Activated CD8-positive, alpha-beta T cell treated with anti-CD3 and anti-CD28 coated beads, Interleukin-2, amount 10 ng/mL, durations not matched to agents 7 days and 5 days (primary cell): Measurements from ENCODE around the gene PEAK1. TPM values are rescaled to one million over a fixed set of nuclear protein-coding genes. Genes with fewer than 3 reads are reported as not detected.

Experiments
- ATAC-seq: fragments of 150-1000 bp; cut with Tn5 transposase; one replicate; pipeline ENCODE4 v1.10.0; 2021; ENCODE audit warnings: moderate library complexity
- CTCF ChIA-PET: fragments of 350-600 bp; sonication (Branson Sonifier 250); formaldehyde crosslinking; loops from one replicate; lab custom pipeline; 2021; ENCODE audit warnings: antibody characterized with exemption; lab: Charles Lee
- POLR2A ChIA-PET: fragments of 350-600 bp; sonication (Branson Sonifier 250); formaldehyde crosslinking; loops from one replicate; lab custom pipeline; 2021; ENCODE audit warnings: antibody characterized with exemption; lab: Charles Lee
- DNase-seq: peaks from one replicate; pipeline ENCODE4 v3.0.0-alpha.2; 2020
- H3K27ac Mint-ChIP-seq: one replicate; pipeline ENCODE4 v1.8.0; 2021; ENCODE audit warnings: mild to moderate bottlenecking, mixed read lengths
- H3K27me3 Mint-ChIP-seq: one replicate; pipeline ENCODE4 v1.8.0; 2021; ENCODE audit warnings: low read depth, mixed read lengths
- H3K36me3 Mint-ChIP-seq: one replicate; pipeline ENCODE4 v1.8.0; 2021; ENCODE audit warnings: low read depth, mixed read lengths
- H3K4me1 Mint-ChIP-seq: one replicate; pipeline ENCODE4 v1.8.0; 2021; ENCODE audit warnings: low read depth, mixed read lengths
- H3K4me3 Mint-ChIP-seq: one replicate; pipeline ENCODE4 v1.8.0; 2021; ENCODE audit warnings: mild to moderate bottlenecking, mixed read lengths
- H3K9me3 Mint-ChIP-seq: one replicate; pipeline ENCODE4 v1.8.0; 2022; ENCODE audit warnings: mixed read lengths; ENCODE audit not compliant: insufficient read depth
- total RNA-seq, 2 experiments: library from RNA; stranded (reverse); gene quantifications; one replicate each; pipeline ENCODE4 v1.2.3, GENCODE V29; 2021

PEAK1 gene
- total RNA-seq, 2 experiments from 2014 or later, result 30.4 to 30.7 TPM

- H3K4me3 Mint-ChIP-seq, result no peak overlapping the region
These were observed 92.7 kb downstream of the PEAK1 start for GRCh38 chr15:77327168-77327567.

GRCh38 chr15:77326366-77326765, 93.5 kb downstream of the PEAK1 start:
- ATAC-seq (no peak), DNase-seq (no peak)
- Mint-ChIP-seq H3K27me3 (no peaks in the 10 kb centered on the region), H3K4me1 (no peaks in the 10 kb centered on the region), H3K4me3 (no peak overlapping the region), H3K36me3 (peaks cover 5% of the 10 kb centered on the region), H3K9me3 (no peaks in the 10 kb centered on the region), H3K27ac (no peak overlapping the region)
- CTCF ChIA-PET, result no interaction called here
- POLR2A ChIA-PET, result no interaction called here

More at GRCh38 chr15:77327168-77327567, 92.7 kb downstream of the PEAK1 start:
- CTCF ChIA-PET, result no interaction called here
- POLR2A ChIA-PET, result no interaction called here
- Mint-ChIP-seq H3K4me1 (no peaks in the 10 kb centered on the region), H3K9me3 (no peaks in the 10 kb centered on the region), H3K27ac (no peak overlapping the region), H3K27me3 (no peaks in the 10 kb centered on the region), H3K36me3 (peaks cover 5% of the 10 kb centered on the region)
- DNase-seq (no peak), ATAC-seq (no peak)

- POLR2A ChIA-PET, result no interaction called here
- Mint-ChIP-seq H3K4me3 (no peak overlapping the region), H3K9me3 (no peaks in the 10 kb centered on the region), H3K27ac (no peak overlapping the region), H3K27me3 (no peaks in the 10 kb centered on the region), H3K36me3 (no peaks in the 10 kb centered on the region), H3K4me1 (peaks cover 1% of the 10 kb centered on the region)
- DNase-seq (no peak), ATAC-seq (no peak)
- CTCF ChIA-PET, result no interaction called here
These were observed 107.4 kb downstream of the PEAK1 start for GRCh38 chr15:77312523-77312922.

GRCh38 chr15:77311618-77312398, 108.1 kb downstream of the PEAK1 start:
- H3K4me1 Mint-ChIP-seq, result peaks cover 1% of the 10 kb centered on the region
- no peaks in the 10 kb centered on the region for H3K27me3 Mint-ChIP-seq
- H3K4me3 Mint-ChIP-seq, result no peak overlapping the region
- ATAC-seq, result no peak
- no peaks in the 10 kb centered on the region for H3K36me3 Mint-ChIP-seq
- CTCF ChIA-PET, result no interaction called here
- H3K27ac Mint-ChIP-seq, result no peak overlapping the region
- no peaks in the 10 kb centered on the region for H3K9me3 Mint-ChIP-seq
- POLR2A ChIA-PET, result no interaction called here
- DNase-seq, result no peak

GRCh38 chr15:77311020-77311419, 108.9 kb downstream of the PEAK1 start:
- no peak for DNase-seq
- CTCF ChIA-PET, result no interaction called here
- H3K36me3 Mint-ChIP-seq, result no peaks in the 10 kb centered on the region

GRCh38 chr15:77309392-77309791, 110.5 kb downstream of the PEAK1 start:
- Mint-ChIP-seq H3K27me3 (no peaks in the 10 kb centered on the region), H3K9me3 (no peaks in the 10 kb centered on the region), H3K4me3 (no peak overlapping the region), H3K4me1 (peaks cover 1% of the 10 kb centered on the region), H3K27ac (no peak overlapping the region), H3K36me3 (no peaks in the 10 kb centered on the region)
- no peak for DNase-seq
- CTCF ChIA-PET, result interaction anchor here (0.7 to 2.4 kb wide), 5 partner anchors 37 to 480 kb away, joined by 3 to 9 read pairs (median 3); no protein-coding TSS in a partner anchor
- POLR2A ChIA-PET, result no interaction called here
- no peak for ATAC-seq

More at GRCh38 chr15:77311020-77311419, 108.9 kb downstream of the PEAK1 start:
- POLR2A ChIA-PET, result no interaction called here
- no peaks in the 10 kb centered on the region for H3K9me3 Mint-ChIP-seq
- H3K4me1 Mint-ChIP-seq, result peaks cover 1% of the 10 kb centered on the region
- H3K27me3 Mint-ChIP-seq, result no peaks in the 10 kb centered on the region
- no peak overlapping the region for H3K4me3 Mint-ChIP-seq
- no peak overlapping the region for H3K27ac Mint-ChIP-seq
- no peak for ATAC-seq

- H3K4me1 Mint-ChIP-seq, result peaks cover 1% of the 10 kb centered on the region
- ChIA-PET CTCF (no interaction called here), POLR2A (no interaction called here)
- no peaks in the 10 kb centered on the region for H3K9me3 Mint-ChIP-seq
- H3K27ac Mint-ChIP-seq, result no peak overlapping the region
- H3K4me3 Mint-ChIP-seq, result no peak overlapping the region
- ATAC-seq (no peak), DNase-seq (no peak)
- no peaks in the 10 kb centered on the region for H3K36me3 Mint-ChIP-seq
- no peaks in the 10 kb centered on the region for H3K27me3 Mint-ChIP-seq
These were observed 114.0 kb downstream of the PEAK1 start for GRCh38 chr15:77305953-77306352.

- Mint-ChIP-seq H3K36me3 (no peaks in the 10 kb centered on the region), H3K27me3 (no peaks in the 10 kb centered on the region), H3K9me3 (no peaks in the 10 kb centered on the region), H3K4me1 (no peaks in the 10 kb centered on the region), H3K4me3 (no peak overlapping the region), H3K27ac (no peak overlapping the region)
- ChIA-PET POLR2A (no interaction called here), CTCF (no interaction called here)
- ATAC-seq (no peak), DNase-seq (no peak)
These were observed 123.0 kb downstream of the PEAK1 start for GRCh38 chr15:77296773-77297337.

GRCh38 chr15:77295446-77295845, 124.5 kb downstream of the PEAK1 start:
- DNase-seq, result no peak
- no peaks in the 10 kb centered on the region for H3K36me3 Mint-ChIP-seq
- H3K4me3 Mint-ChIP-seq, result no peak overlapping the region
- ChIA-PET CTCF (no interaction called here), POLR2A (no interaction called here)
- ATAC-seq, result no peak
- no peak overlapping the region for H3K27ac Mint-ChIP-seq
- no peaks in the 10 kb centered on the region for H3K27me3 Mint-ChIP-seq
- H3K4me1 Mint-ChIP-seq, result no peaks in the 10 kb centered on the region
- H3K9me3 Mint-ChIP-seq, result no peaks in the 10 kb centered on the region

- ATAC-seq (no peak), DNase-seq (no peak)
- H3K36me3 Mint-ChIP-seq, result no peaks in the 10 kb centered on the region
- no peaks in the 10 kb centered on the region for H3K9me3 Mint-ChIP-seq
- ChIA-PET CTCF (no interaction called here), POLR2A (no interaction called here)
- H3K27me3 Mint-ChIP-seq, result no peaks in the 10 kb centered on the region
- no peak overlapping the region for H3K4me3 Mint-ChIP-seq
- H3K4me1 Mint-ChIP-seq, result no peaks in the 10 kb centered on the region
- no peak overlapping the region for H3K27ac Mint-ChIP-seq
These were observed 126.8 kb downstream of the PEAK1 start for GRCh38 chr15:77292969-77293558.

- DNase-seq (no peak), ATAC-seq (no peak)
- Mint-ChIP-seq H3K4me1 (no peaks in the 10 kb centered on the region), H3K36me3 (no peaks in the 10 kb centered on the region), H3K27me3 (no peaks in the 10 kb centered on the region), H3K9me3 (no peaks in the 10 kb centered on the region), H3K4me3 (no peak overlapping the region), H3K27ac (no peak overlapping the region)
- CTCF ChIA-PET, result no interaction called here
- POLR2A ChIA-PET, result no interaction called here
These were observed 128.8 kb downstream of the PEAK1 start for GRCh38 chr15:77291107-77291506.

GRCh38 chr15:77287385-77287784, 132.5 kb downstream of the PEAK1 start:
- Mint-ChIP-seq H3K36me3 (peaks cover 6% of the 10 kb centered on the region), H3K27ac (no peak overlapping the region), H3K27me3 (no peaks in the 10 kb centered on the region), H3K9me3 (no peaks in the 10 kb centered on the region), H3K4me3 (no peak overlapping the region), H3K4me1 (no peaks in the 10 kb centered on the region)
- DNase-seq (no peak), ATAC-seq (no peak)
- ChIA-PET POLR2A (no interaction called here), CTCF (no interaction called here)
